SU-DHL-6 (cell line): Measurements from ENCODE around the gene CCNYL1.

Experiments used
- H2AFZ ChIP-seq: fragments of 200-600 bp; sonication (generic); 2 replicates; pipeline ENCODE4 v1.6.1; 2014; ENCODE audit warnings: low read depth, mild to moderate bottlenecking, moderate library complexity, mixed read lengths, antibody characterized with exemption, low read length; ENCODE audit not compliant: severe bottlenecking
- H3F3A ChIP-seq: fragments of 200-600 bp; shearing (Covaris generic); 2 replicates; pipeline ENCODE4 v1.6.0; 2016; ENCODE audit warnings: antibody characterized with exemption, mild to moderate bottlenecking; ENCODE audit not compliant: insufficient read depth
- H3K27ac ChIP-seq: fragments of 200-600 bp; sonication (generic); 2 replicates; pipeline ENCODE4 v1.5.1; 2016; ENCODE audit warnings: low read depth, mild to moderate bottlenecking, low read length, moderate library complexity, mixed read lengths
- H3K27me3 ChIP-seq: fragments of 200-600 bp; sonication (generic), shearing (Covaris generic); 2 replicates; pipeline ENCODE4 v1.6.0; 2014; ENCODE audit warnings: mild to moderate bottlenecking, low read length
- H3K36me3 ChIP-seq: fragments of 200-600 bp; sonication (generic); 2 replicates; pipeline ENCODE4 v1.6.1; 2014; ENCODE audit warnings: mild to moderate bottlenecking, low read length, mixed read lengths
- H3K4me2 ChIP-seq: fragments of 300-600, 200-600 bp; shearing (Covaris generic), sonication (generic); 2 replicates; pipeline ENCODE4 v1.6.0; 2014; ENCODE audit warnings: low read length, low read depth, mild to moderate bottlenecking; ENCODE audit not compliant: poor library complexity, severe bottlenecking
- H3K4me3 ChIP-seq: fragments of 200-600 bp; sonication (generic); 2 replicates; pipeline ENCODE4 v1.5.1; 2014; ENCODE audit warnings: antibody characterized with exemption, low read length, mild to moderate bottlenecking, mixed read lengths; ENCODE audit not compliant: insufficient read depth, poor library complexity, severe bottlenecking
- H3K79me2 ChIP-seq: fragments of 200-600 bp; sonication (generic); 2 replicates; pipeline ENCODE4 v1.6.1; 2014; ENCODE audit warnings: mild to moderate bottlenecking, low read length, moderate library complexity; ENCODE audit not compliant: insufficient read depth
- H3K9ac ChIP-seq: fragments of 200-600 bp; sonication (generic); 2 replicates; pipeline ENCODE4 v1.7.0; 2014; ENCODE audit warnings: mild to moderate bottlenecking, low read length
- H3K9me2 ChIP-seq: fragments of 200-600 bp; sonication (generic); replicated peaks from 2 replicates; pipeline ENCODE4 v1.6.1; 2014; ENCODE audit warnings: low read length; ENCODE audit not compliant: insufficient read depth
- H3K9me3 ChIP-seq: fragments of 200-600 bp; sonication (generic); 2 replicates; pipeline ENCODE4 v1.6.1; 2014; ENCODE audit warnings: low read length, mixed read lengths; ENCODE audit not compliant: insufficient read depth
- H4K20me1 ChIP-seq: fragments of 200-600 bp; sonication (generic); 2 replicates; pipeline ENCODE4 v1.6.1; 2014; ENCODE audit warnings: low read depth, mild to moderate bottlenecking, antibody characterized with exemption, low read length, moderate library complexity, mixed read lengths
- EZH2phosphoT487 ChIP-seq: fragments of 200-600 bp; sonication (generic), shearing (Covaris generic); conservative IDR thresholded peaks from 2 replicates; pipeline ENCODE4 v1.6.1; 2018; ENCODE audit warnings: mild to moderate bottlenecking, antibody characterized with exemption, low read length, moderate library complexity, mixed read lengths
- TF ChIP-seq, protein P1 (sequence below): fragments of 200-600 bp; sonication (generic); IDR thresholded peaks from one replicate; pipeline ENCODE4 v1.5.1; 2017; ENCODE audit warnings: antibody characterized with exemption, mild to moderate bottlenecking, low read length, moderate library complexity; ENCODE audit not compliant: insufficient read depth, poor library complexity, severe bottlenecking

CCNYL1 gene

DNA sequence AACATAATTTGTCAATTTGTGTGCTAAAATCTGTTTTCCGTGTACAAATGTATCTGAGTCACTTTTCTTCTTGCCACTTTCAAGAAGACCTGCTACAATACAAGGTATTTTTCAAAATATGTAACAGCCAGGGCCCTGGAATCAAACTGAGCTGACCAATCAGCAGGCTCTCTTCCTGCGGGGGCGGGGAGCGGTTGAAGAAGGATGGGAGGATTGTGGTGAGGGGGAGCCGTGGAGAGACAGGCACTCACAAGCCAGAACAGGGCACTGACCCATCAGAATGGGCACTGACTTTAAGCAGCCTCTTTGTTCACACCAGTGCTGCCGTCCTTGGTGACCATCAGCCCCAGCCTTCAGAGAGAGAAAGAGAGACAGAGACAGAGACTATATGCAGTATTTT lies 40.6 kb upstream of the CCNYL1 start:
- Histone ChIP-seq H3K79me2 (no peaks in the 10 kb centered on the region), H3K9me2 (no peaks in the 10 kb centered on the region), H3K27ac (no peak overlapping the region), H3F3A (no peaks in the 10 kb centered on the region), H3K27me3 (no peaks in the 10 kb centered on the region), H3K4me3 (no peak overlapping the region), H3K9ac (no peak overlapping the region), H3K4me2 (no peak overlapping the region), H3K9me3 (no peaks in the 10 kb centered on the region), H2AFZ (no peak overlapping the region), H4K20me1 (no peaks in the 10 kb centered on the region), H3K36me3 (no peaks in the 10 kb centered on the region)
- TF ChIP-seq EZH2phosphoT487: no peak
- TF ChIP-seq, protein P1, sequence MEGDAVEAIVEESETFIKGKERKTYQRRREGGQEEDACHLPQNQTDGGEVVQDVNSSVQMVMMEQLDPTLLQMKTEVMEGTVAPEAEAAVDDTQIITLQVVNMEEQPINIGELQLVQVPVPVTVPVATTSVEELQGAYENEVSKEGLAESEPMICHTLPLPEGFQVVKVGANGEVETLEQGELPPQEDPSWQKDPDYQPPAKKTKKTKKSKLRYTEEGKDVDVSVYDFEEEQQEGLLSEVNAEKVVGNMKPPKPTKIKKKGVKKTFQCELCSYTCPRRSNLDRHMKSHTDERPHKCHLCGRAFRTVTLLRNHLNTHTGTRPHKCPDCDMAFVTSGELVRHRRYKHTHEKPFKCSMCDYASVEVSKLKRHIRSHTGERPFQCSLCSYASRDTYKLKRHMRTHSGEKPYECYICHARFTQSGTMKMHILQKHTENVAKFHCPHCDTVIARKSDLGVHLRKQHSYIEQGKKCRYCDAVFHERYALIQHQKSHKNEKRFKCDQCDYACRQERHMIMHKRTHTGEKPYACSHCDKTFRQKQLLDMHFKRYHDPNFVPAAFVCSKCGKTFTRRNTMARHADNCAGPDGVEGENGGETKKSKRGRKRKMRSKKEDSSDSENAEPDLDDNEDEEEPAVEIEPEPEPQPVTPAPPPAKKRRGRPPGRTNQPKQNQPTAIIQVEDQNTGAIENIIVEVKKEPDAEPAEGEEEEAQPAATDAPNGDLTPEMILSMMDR: no peak

DNA sequence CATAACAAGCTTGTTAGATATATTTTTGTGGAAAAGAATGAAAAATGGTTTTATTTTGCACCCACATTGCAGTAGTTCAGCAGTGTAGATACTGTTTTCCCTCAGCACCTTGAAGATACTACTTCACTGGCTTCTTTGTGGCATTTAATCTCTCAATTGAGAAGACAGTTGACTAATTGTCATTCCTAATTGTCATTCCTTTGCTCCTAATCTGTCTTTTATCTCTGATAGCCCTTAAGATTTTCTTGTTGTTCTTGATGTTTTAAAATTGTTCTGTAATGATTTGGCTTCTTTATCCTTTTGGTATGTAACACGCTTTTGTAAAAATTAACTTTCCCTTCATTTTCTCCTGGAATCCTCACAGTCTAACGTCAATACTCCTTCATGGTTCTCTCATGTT lies 38.0 kb upstream of the CCNYL1 start:
- Histone ChIP-seq H2AFZ (no peak overlapping the region), H3K36me3 (no peaks in the 10 kb centered on the region), H3F3A (no peaks in the 10 kb centered on the region), H3K9me2 (no peaks in the 10 kb centered on the region), H3K4me2 (no peak overlapping the region), H3K9ac (no peak overlapping the region), H3K4me3 (no peak overlapping the region), H4K20me1 (no peaks in the 10 kb centered on the region), H3K27me3 (no peaks in the 10 kb centered on the region), H3K79me2 (no peaks in the 10 kb centered on the region), H3K27ac (no peak overlapping the region), H3K9me3 (no peaks in the 10 kb centered on the region)
- TF ChIP-seq, protein P1: no peak
- TF ChIP-seq EZH2phosphoT487: no peak

GRCh38 chr2:207674266-207674774 lies 37.1 kb upstream of the CCNYL1 start:
- Histone ChIP-seq H3K9me2 (no peaks in the 10 kb centered on the region), H3K9ac (no peak overlapping the region), H2AFZ (no peak overlapping the region), H3F3A (no peaks in the 10 kb centered on the region), H3K4me3 (no peak overlapping the region), H3K4me2 (no peak overlapping the region), H4K20me1 (no peaks in the 10 kb centered on the region), H3K79me2 (no peaks in the 10 kb centered on the region), H3K36me3 (no peaks in the 10 kb centered on the region), H3K27ac (no peak overlapping the region), H3K27me3 (no peaks in the 10 kb centered on the region), H3K9me3 (no peaks in the 10 kb centered on the region)
- TF ChIP-seq, protein P1: no peak
- no peak for TF ChIP-seq EZH2phosphoT487
